Muscle layer of duodenum (tissue), 2 donors: ENCODE data around the gene LRRC3B.

Source experiments
- H3K27ac ChIP-seq: one replicate; pipeline ENCODE4 v1.7.0; 2013; ENCODE audit warnings: mild to moderate bottlenecking, low read length
- H3K27me3 ChIP-seq: one replicate; pipeline ENCODE4 v1.7.0; 2013; ENCODE audit warnings: low read depth, mild to moderate bottlenecking, control low read depth, low read length
- H3K36me3 ChIP-seq, 2 donors: one replicate each; pipeline ENCODE4 v1.7.0; 2013; ENCODE audit warnings: low read length in 2 of 2, control low read depth in 1 of 2, mild to moderate bottlenecking in 1 of 2; ENCODE audit not compliant: insufficient read depth in 2 of 2, control insufficient read depth in 1 of 2
- H3K4me1 ChIP-seq, 2 donors: one replicate each; pipeline ENCODE4 v1.7.0; 2013; ENCODE audit warnings: low read length in 2 of 2, mild to moderate bottlenecking in 2 of 2, control low read depth in 1 of 2, moderate library complexity in 1 of 2; ENCODE audit not compliant: insufficient read depth in 2 of 2, control insufficient read depth in 1 of 2
- H3K4me3 ChIP-seq, 2 donors: one replicate each; pipeline ENCODE4 v1.7.0; 2013; ENCODE audit warnings: low read length in 2 of 2, low read depth in 1 of 2, mild to moderate bottlenecking in 1 of 2
- H3K9me3 ChIP-seq, 2 donors: one replicate each; pipeline ENCODE4 v1.7.0; 2013; ENCODE audit warnings: low read length in 2 of 2, control low read depth in 1 of 2, mild to moderate bottlenecking in 1 of 2; ENCODE audit not compliant: control insufficient read depth in 1 of 2
- donor health status: healthy.

LRRC3B gene

DNA sequence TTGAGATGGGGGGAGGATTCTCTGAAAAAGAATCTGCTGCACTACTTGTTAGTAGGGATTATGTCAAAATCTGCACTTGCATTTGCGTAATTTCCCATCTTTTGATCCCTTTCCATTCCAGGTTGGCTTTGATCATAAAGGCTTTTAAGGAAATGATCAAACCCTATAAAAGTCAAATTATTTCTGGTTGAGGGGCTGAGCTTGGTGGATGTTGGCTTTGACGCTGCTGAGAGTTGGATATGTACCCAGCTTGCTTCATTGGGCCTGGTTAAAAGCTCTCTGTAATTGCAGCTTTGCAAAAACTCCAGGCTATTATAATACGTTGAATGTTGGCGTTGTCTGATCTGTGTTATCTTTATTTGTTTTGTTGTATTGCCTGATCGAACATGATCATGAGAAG lies 12.0 kb downstream of the LRRC3B start:
- no peak overlapping the region for H3K4me3 ChIP-seq
- no peaks in the 10 kb centered on the region for H3K36me3 ChIP-seq
- no peaks in the 10 kb centered on the region for H3K4me1 ChIP-seq
- H3K9me3 ChIP-seq, result no peaks in the 10 kb centered on the region
- no peaks in the 10 kb centered on the region for H3K27me3 ChIP-seq
- H3K27ac ChIP-seq, result no peak overlapping the region

DNA sequence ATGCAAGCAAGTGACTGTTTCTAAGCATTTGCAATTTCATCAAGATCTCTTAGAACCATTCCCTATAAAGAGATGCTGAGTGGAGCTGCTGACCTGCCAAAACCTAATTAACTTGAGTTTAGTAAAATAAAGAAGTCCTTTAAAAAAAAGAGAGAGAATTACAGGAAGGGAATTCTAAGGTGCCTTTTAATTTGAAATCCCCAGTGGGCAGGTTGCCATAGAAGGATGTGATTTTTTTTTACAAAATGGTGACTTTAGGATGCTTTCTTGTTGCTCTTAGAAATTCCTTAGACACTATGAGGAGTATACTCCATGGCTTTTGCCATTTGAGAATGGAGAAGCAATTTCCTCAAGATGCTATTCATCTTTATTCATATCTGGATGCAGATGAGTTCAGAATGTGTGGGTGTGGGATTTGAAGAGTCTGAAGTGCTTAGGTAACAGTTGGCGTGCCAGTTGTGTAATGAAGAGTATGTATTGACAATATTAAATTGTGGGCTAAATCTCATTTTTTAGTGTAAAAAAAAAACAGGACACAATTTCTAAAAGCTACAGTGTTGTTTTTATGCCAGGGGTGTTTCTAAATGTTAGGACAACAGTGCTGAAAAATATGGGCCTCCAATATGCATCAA lies 13.6 kb downstream of the LRRC3B start:
- Histone ChIP-seq H3K4me3 (no peak overlapping the region), H3K27ac (no peak overlapping the region), H3K4me1 (no peaks in the 10 kb centered on the region), H3K9me3 (no peaks in the 10 kb centered on the region), H3K36me3 (no peaks in the 10 kb centered on the region), H3K27me3 (no peaks in the 10 kb centered on the region)

DNA sequence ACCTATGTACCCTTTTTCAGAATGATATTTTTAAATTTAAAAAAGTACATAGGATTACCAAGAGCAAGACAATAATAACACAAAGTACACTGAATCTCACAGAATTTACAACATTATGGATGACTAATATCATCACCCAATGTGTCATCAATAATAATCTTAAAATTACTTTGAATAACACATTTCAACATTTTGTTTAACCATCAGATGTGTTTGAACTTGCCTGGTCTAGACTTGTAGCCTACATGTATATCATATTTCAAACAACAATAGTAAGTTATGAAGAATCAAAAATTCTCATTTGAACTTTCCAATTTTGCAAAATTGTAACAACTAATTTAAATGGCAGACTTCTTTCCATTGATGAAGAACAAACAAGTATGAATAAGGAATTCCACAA lies 15.1 kb downstream of the LRRC3B start:
- no peaks in the 10 kb centered on the region for H3K27me3 ChIP-seq
- H3K36me3 ChIP-seq, result no peaks in the 10 kb centered on the region
- H3K4me1 ChIP-seq, result no peaks in the 10 kb centered on the region
- H3K9me3 ChIP-seq, result no peaks in the 10 kb centered on the region
- no peak overlapping the region for H3K27ac ChIP-seq
- H3K4me3 ChIP-seq, result no peak overlapping the region

DNA sequence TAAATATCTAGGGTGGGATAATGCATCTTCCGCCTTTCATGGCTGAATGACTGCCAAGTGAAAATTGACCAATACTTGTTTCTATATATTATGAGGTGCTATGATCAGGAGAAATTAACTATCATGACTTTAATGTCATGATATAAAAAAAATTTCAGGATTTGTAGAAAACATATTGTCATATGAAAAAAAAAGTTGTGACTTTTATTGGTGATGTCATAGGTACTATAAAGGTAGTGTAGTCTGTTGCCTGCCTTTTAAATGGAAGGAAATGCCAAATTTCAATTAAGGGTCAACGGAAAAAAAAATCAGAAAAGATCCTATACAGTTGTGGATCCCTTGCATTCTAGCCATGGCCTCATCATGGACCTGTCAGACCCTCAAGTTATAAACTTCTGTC lies 15.5 kb downstream of the LRRC3B start:
- no peak overlapping the region for H3K27ac ChIP-seq
- H3K4me1 ChIP-seq, result no peaks in the 10 kb centered on the region
- no peaks in the 10 kb centered on the region for H3K36me3 ChIP-seq
- H3K4me3 ChIP-seq, result no peak overlapping the region
- no peaks in the 10 kb centered on the region for H3K27me3 ChIP-seq
- H3K9me3 ChIP-seq, result no peaks in the 10 kb centered on the region

DNA sequence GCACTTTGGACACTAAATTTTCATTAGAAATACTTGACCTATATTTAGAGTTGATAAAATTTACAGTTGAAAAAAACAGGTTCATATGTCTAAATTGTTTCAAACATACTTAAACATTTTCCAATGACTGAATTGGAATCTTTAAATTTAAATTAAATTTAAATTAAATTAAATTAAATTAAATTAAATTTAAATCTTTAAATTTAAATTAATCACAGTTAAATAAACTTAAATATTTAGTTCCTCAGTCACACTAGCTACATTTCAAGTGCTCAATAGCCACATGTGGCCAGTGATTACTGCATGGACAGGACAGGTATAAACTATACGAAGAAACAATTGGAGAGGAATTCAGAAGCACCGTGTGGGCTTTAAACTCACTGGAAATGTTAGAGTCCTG lies 16.8 kb downstream of the LRRC3B start:
- Histone ChIP-seq H3K4me3 (no peak overlapping the region), H3K27me3 (no peaks in the 10 kb centered on the region), H3K4me1 (no peaks in the 10 kb centered on the region), H3K9me3 (no peaks in the 10 kb centered on the region), H3K36me3 (no peaks in the 10 kb centered on the region), H3K27ac (no peak overlapping the region)

DNA sequence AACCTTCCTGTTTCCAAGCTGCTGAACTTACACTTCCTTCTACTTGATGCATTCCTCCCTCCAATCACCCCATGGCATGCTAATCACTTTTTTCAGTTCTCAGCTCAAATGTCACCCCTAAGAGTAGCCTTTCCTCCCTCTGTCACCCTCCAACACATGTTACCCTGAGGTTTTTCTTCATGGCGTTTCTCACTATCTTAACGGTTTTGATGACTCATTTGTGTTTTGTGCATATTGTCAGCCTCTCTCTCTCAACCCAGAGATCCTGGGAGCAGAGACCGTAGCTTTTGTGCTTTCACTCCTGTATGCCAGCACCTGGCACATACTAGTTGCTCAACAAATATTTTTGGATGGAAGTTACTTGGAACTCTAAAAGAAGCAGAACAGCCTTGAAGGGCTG lies 24.5 kb downstream of the LRRC3B start:
- no peaks in the 10 kb centered on the region for H3K36me3 ChIP-seq
- no peaks in the 10 kb centered on the region for H3K27me3 ChIP-seq
- no peaks in the 10 kb centered on the region for H3K4me1 ChIP-seq
- H3K9me3 ChIP-seq, result no peaks in the 10 kb centered on the region
- no peak overlapping the region for H3K4me3 ChIP-seq
- H3K27ac ChIP-seq, result no peak overlapping the region

- H3K27ac ChIP-seq, result no peak overlapping the region
- no peaks in the 10 kb centered on the region for H3K9me3 ChIP-seq
- no peak overlapping the region for H3K4me3 ChIP-seq
- H3K27me3 ChIP-seq, result no peaks in the 10 kb centered on the region
- H3K36me3 ChIP-seq, result no peaks in the 10 kb centered on the region
- no peaks in the 10 kb centered on the region for H3K4me1 ChIP-seq
These were observed 25.9 kb downstream of the LRRC3B start for GRCh38 chr3:26648461-26648860.

GRCh38 chr3:26652164-26652563 lies 29.6 kb downstream of the LRRC3B start:
- Histone ChIP-seq H3K27ac (no peak overlapping the region), H3K36me3 (no peaks in the 10 kb centered on the region), H3K4me1 (no peaks in the 10 kb centered on the region), H3K9me3 (no peaks in the 10 kb centered on the region), H3K4me3 (no peak overlapping the region), H3K27me3 (no peaks in the 10 kb centered on the region)

DNA sequence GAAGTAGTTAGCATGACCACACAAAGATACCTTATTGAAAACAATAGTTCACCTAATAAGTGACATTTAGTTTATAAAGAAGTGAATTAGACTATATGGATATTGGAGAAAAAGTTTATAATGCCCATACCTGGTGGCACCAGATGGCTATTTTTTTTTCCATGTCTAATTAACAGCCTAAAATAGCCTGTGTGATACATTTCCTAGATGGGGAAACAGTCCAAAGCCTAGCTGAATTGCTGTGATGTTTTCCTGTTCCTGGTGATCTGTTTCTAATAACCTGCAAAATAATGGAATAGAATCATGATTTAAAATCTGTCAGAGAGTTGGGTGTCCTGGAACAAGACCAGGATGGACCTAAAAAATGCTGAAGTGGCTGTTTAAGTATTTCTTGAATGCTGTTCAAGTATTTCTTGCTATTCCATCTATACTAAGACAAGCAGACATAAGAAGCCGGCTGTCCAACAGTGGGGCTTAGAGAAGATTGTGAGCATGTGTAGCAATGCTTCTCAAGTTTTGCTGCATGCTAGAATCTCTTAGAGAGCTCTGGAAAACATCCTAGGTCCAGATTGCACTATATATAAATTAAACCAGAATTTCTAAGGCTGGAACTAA lies 31.3 kb downstream of the LRRC3B start:
- H3K27me3 ChIP-seq, result no peaks in the 10 kb centered on the region
- H3K4me1 ChIP-seq, result no peaks in the 10 kb centered on the region
- H3K9me3 ChIP-seq, result no peaks in the 10 kb centered on the region
- H3K27ac ChIP-seq, result no peak overlapping the region
- no peaks in the 10 kb centered on the region for H3K36me3 ChIP-seq
- no peak overlapping the region for H3K4me3 ChIP-seq

DNA sequence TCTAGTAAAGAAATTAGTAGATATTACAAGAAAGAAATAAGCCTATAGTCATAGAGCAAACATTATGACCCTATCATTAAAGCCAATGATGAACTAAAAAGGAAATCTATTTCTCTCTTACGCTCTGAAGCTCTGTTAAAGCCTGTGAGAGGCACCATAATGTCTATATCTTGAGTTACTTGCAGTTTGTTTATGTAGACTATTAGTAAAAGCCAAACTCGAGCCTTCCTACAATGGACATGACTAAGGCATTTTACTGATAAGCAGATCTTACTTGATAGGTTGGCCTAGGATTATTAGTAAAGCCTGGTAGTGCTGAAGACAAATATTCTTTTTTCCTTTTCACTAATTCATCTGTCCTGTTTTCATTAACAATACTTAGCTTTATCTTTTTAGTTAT lies 32.7 kb downstream of the LRRC3B start:
- Histone ChIP-seq H3K9me3 (no peaks in the 10 kb centered on the region), H3K36me3 (no peaks in the 10 kb centered on the region), H3K27me3 (no peaks in the 10 kb centered on the region), H3K27ac (no peak overlapping the region), H3K4me3 (no peak overlapping the region), H3K4me1 (no peaks in the 10 kb centered on the region)

- Histone ChIP-seq H3K9me3 (no peaks in the 10 kb centered on the region), H3K27ac (no peak overlapping the region), H3K4me3 (no peak overlapping the region), H3K36me3 (no peaks in the 10 kb centered on the region), H3K27me3 (no peaks in the 10 kb centered on the region), H3K4me1 (no peaks in the 10 kb centered on the region)
These were observed 34.9 kb downstream of the LRRC3B start for GRCh38 chr3:26657348-26657976.

- no peak overlapping the region for H3K27ac ChIP-seq
- H3K36me3 ChIP-seq, result no peaks in the 10 kb centered on the region
- H3K27me3 ChIP-seq, result no peaks in the 10 kb centered on the region
- H3K9me3 ChIP-seq, result no peaks in the 10 kb centered on the region
- no peaks in the 10 kb centered on the region for H3K4me1 ChIP-seq
- H3K4me3 ChIP-seq, result no peak overlapping the region
These were observed 45.6 kb downstream of the LRRC3B start for GRCh38 chr3:26668171-26668570.
